ENCODE results near the gene SCARF2. TPM values are rescaled to one million over a fixed set of nuclear protein-coding genes. Genes with fewer than 3 reads are reported as not detected.
"Not testable (repeated sequence)": the region's sequence is repeated elsewhere in the genome, so short reads cannot be mapped to it uniquely, and the experiment has no call there.

SCARF2 gene
- total and polyA plus RNA-seq, 2 donors (not counting 1 experiment from before 2014, with no cell fraction given), result 8.1 to 14.5 TPM

GRCh38 chr22:20414059-20414440 lies 23.6 kb downstream of the SCARF2 start:
- no peaks in the 10 kb centered on the region for H4K20me1 ChIP-seq (ENCODE audit: control insufficient read depth, extremely low read depth, insufficient read depth, low read length)
- no peaks in the 10 kb centered on the region for H3K4me1 ChIP-seq (ENCODE audit: control insufficient read depth, extremely low read depth, insufficient read depth, low read length)
- no peak overlapping the region for H3K4me3 ChIP-seq (replicated peaks in 1 of 4; ENCODE audit: control extremely low read depth in 1 of 4, insufficient read depth in 1 of 4, low read depth in 3 of 4, low read length in 4 of 4)
- H3K4me2 ChIP-seq (ENCODE audit: extremely low read depth, insufficient read depth, low read length), result no peak overlapping the region
- no peaks in the 10 kb centered on the region for H3K27me3 ChIP-seq (ENCODE audit: control insufficient read depth, insufficient read depth, low read length)
- H3K9ac ChIP-seq (ENCODE audit: insufficient read depth, low read length), result no peak overlapping the region
- H3K36me3 ChIP-seq (ENCODE audit: control insufficient read depth, insufficient read depth, low read length), result no peaks in the 10 kb centered on the region
- no peaks in the 10 kb centered on the region for H3K9me3 ChIP-seq (ENCODE audit: control insufficient read depth, insufficient read depth, low read depth, low read length)
- no peaks in the 10 kb centered on the region for H3K79me2 ChIP-seq (ENCODE audit: control insufficient read depth, insufficient read depth, low read length)
- no peak overlapping the region for H3K27ac ChIP-seq (ENCODE audit: insufficient read depth, low read length)
- no peak for TF ChIP-seq EZH2 (IDR thresholded peaks at IDR 0.05; ENCODE audit: low read length, missing control alignments)
- no peak for TF ChIP-seq CTCF (conservative IDR thresholded peaks at IDR 0.05 in 1 of 2, IDR thresholded peaks at IDR 0.05 in 1 of 2; ENCODE audit: low read depth in 1 of 2, low read length in 2 of 2)
- H2AFZ ChIP-seq (ENCODE audit: low read length), result no peak overlapping the region
- DNase-seq (ENCODE audit: low read depth in 2 of 2), result no peak

GRCh38 chr22:20413217-20414058 lies 24.2 kb downstream of the SCARF2 start:
- H3K4me1 ChIP-seq (ENCODE audit: control insufficient read depth, extremely low read depth, insufficient read depth, low read length), result no peaks in the 10 kb centered on the region
- H3K27me3 ChIP-seq (ENCODE audit: control insufficient read depth, insufficient read depth, low read length), result no peaks in the 10 kb centered on the region
- no peak for DNase-seq (ENCODE audit: low read depth in 2 of 2)
- H2AFZ ChIP-seq (ENCODE audit: low read length), result no peak overlapping the region
- no peak overlapping the region for H3K27ac ChIP-seq (ENCODE audit: insufficient read depth, low read length)
- H3K9ac ChIP-seq (ENCODE audit: insufficient read depth, low read length), result no peak overlapping the region
- H3K4me2 ChIP-seq (ENCODE audit: extremely low read depth, insufficient read depth, low read length), result no peak overlapping the region
- H3K4me3 ChIP-seq (replicated peaks in 1 of 4; ENCODE audit: control extremely low read depth in 1 of 4, insufficient read depth in 1 of 4, low read depth in 3 of 4, low read length in 4 of 4), result no peak overlapping the region
- H4K20me1 ChIP-seq (ENCODE audit: control insufficient read depth, extremely low read depth, insufficient read depth, low read length), result no peaks in the 10 kb centered on the region
- H3K36me3 ChIP-seq (ENCODE audit: control insufficient read depth, insufficient read depth, low read length), result no peaks in the 10 kb centered on the region
- H3K79me2 ChIP-seq (ENCODE audit: control insufficient read depth, insufficient read depth, low read length), result no peaks in the 10 kb centered on the region
- no peak for TF ChIP-seq EZH2 (IDR thresholded peaks at IDR 0.05; ENCODE audit: low read length, missing control alignments)
- no peak for TF ChIP-seq CTCF (conservative IDR thresholded peaks at IDR 0.05 in 1 of 2, IDR thresholded peaks at IDR 0.05 in 1 of 2; ENCODE audit: low read depth in 1 of 2, low read length in 2 of 2)
- H3K9me3 ChIP-seq (ENCODE audit: control insufficient read depth, insufficient read depth, low read depth, low read length), result no peaks in the 10 kb centered on the region

- no peaks in the 10 kb centered on the region for H3K27me3 ChIP-seq (ENCODE audit: control insufficient read depth, insufficient read depth, low read length)
- no peaks in the 10 kb centered on the region for H4K20me1 ChIP-seq (ENCODE audit: control insufficient read depth, extremely low read depth, insufficient read depth, low read length)
- H2AFZ ChIP-seq (ENCODE audit: low read length), result no peak overlapping the region
- no peak overlapping the region for H3K4me3 ChIP-seq (replicated peaks in 1 of 4; ENCODE audit: control extremely low read depth in 1 of 4, insufficient read depth in 1 of 4, low read depth in 3 of 4, low read length in 4 of 4)
- no peaks in the 10 kb centered on the region for H3K4me1 ChIP-seq (ENCODE audit: control insufficient read depth, extremely low read depth, insufficient read depth, low read length)
- no peaks in the 10 kb centered on the region for H3K36me3 ChIP-seq (ENCODE audit: control insufficient read depth, insufficient read depth, low read length)
- H3K27ac ChIP-seq (ENCODE audit: insufficient read depth, low read length), result no peak overlapping the region
- H3K79me2 ChIP-seq (ENCODE audit: control insufficient read depth, insufficient read depth, low read length), result no peaks in the 10 kb centered on the region
- no peak overlapping the region for H3K4me2 ChIP-seq (ENCODE audit: extremely low read depth, insufficient read depth, low read length)
- TF ChIP-seq EZH2 (IDR thresholded peaks at IDR 0.05; ENCODE audit: low read length, missing control alignments) (no peak), CTCF (conservative IDR thresholded peaks at IDR 0.05 in 1 of 2, IDR thresholded peaks at IDR 0.05 in 1 of 2; ENCODE audit: low read depth in 1 of 2, low read length in 2 of 2) (no peak)
- no peaks in the 10 kb centered on the region for H3K9me3 ChIP-seq (ENCODE audit: control insufficient read depth, insufficient read depth, low read depth, low read length)
- no peak overlapping the region for H3K9ac ChIP-seq (ENCODE audit: insufficient read depth, low read length)
- no peak for DNase-seq (ENCODE audit: low read depth in 2 of 2)
These were observed 25.0 kb downstream of the SCARF2 start for GRCh38 chr22:20412474-20413216.

GRCh38 chr22:20409385-20409784 lies 28.2 kb downstream of the SCARF2 start:
- H3K36me3 ChIP-seq (ENCODE audit: control insufficient read depth, insufficient read depth, low read length); H3K27me3 ChIP-seq (ENCODE audit: control insufficient read depth, insufficient read depth, low read length); H2AFZ ChIP-seq (ENCODE audit: low read length); H3K79me2 ChIP-seq (ENCODE audit: control insufficient read depth, insufficient read depth, low read length); H3K27ac ChIP-seq (ENCODE audit: insufficient read depth, low read length); H3K9ac ChIP-seq (ENCODE audit: insufficient read depth, low read length); H3K4me3 ChIP-seq (replicated peaks in 1 of 4; ENCODE audit: control extremely low read depth in 1 of 4, insufficient read depth in 1 of 4, low read depth in 3 of 4, low read length in 4 of 4); H3K4me2 ChIP-seq (ENCODE audit: extremely low read depth, insufficient read depth, low read length); H3K9me3 ChIP-seq (ENCODE audit: control insufficient read depth, insufficient read depth, low read depth, low read length); H3K4me1 ChIP-seq (ENCODE audit: control insufficient read depth, extremely low read depth, insufficient read depth, low read length); DNase-seq (ENCODE audit: low read depth in 2 of 2); H4K20me1 ChIP-seq (ENCODE audit: control insufficient read depth, extremely low read depth, insufficient read depth, low read length): not testable (repeated sequence)
